ENCODE data around the gene CDKAL1. TPM values are rescaled to one million over a fixed set of nuclear protein-coding genes. Genes with fewer than 3 reads are reported as not detected.

The CDKAL1 gene
- total RNA-seq, 4 donors from 2014 or later = 10.1 to 22.0 (median 12.5) TPM

DNA sequence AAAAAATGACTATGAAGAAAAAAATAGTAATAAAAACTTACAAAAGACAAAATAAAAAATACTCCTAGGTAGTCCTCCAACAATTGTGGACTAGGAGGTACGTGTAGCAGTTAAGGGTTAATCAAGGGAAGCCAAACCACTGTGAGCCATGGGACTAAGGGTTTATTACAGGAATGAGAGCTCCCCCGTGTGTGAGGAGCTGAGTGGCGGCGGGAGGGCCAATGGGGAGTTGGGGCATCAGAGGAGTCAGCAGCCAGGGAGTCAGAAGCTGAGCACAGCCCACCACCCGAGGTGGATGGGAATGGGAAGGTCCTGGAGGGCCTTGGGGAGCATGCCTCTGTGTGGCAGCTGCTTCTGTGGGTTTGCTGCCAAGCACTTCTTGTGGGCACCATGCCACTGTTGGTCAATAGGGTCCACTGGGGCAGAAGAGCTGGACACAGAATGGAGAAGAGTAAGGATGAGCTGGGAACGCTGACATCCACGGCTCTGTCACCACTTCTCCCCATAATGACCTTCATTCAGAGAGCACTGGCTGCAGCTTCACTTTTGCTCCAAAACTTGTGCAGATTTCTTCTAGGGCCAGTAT is 373.3 kb downstream of the CDKAL1 start:
- Histone ChIP-seq H3K27ac (no peak overlapping the region), H3K4me1 (peaks cover 2% of the 10 kb centered on the region), H3K36me3 (no peaks in the 10 kb centered on the region), H3K27me3 (no peaks in the 10 kb centered on the region), H3K4me3 (no peak overlapping the region), H3K9me3 (no peaks in the 10 kb centered on the region)
- DNase-seq (ENCODE audit: low spot score in 2 of 2) = no peak
- no peak for TF ChIP-seq POLR2AphosphoS5 (IDR thresholded peaks at IDR 0.05)
- TF ChIP-seq POLR2A (IDR thresholded peaks at IDR 0.05) = no peak
- TF ChIP-seq, protein P1, sequence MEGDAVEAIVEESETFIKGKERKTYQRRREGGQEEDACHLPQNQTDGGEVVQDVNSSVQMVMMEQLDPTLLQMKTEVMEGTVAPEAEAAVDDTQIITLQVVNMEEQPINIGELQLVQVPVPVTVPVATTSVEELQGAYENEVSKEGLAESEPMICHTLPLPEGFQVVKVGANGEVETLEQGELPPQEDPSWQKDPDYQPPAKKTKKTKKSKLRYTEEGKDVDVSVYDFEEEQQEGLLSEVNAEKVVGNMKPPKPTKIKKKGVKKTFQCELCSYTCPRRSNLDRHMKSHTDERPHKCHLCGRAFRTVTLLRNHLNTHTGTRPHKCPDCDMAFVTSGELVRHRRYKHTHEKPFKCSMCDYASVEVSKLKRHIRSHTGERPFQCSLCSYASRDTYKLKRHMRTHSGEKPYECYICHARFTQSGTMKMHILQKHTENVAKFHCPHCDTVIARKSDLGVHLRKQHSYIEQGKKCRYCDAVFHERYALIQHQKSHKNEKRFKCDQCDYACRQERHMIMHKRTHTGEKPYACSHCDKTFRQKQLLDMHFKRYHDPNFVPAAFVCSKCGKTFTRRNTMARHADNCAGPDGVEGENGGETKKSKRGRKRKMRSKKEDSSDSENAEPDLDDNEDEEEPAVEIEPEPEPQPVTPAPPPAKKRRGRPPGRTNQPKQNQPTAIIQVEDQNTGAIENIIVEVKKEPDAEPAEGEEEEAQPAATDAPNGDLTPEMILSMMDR (IDR thresholded peaks at IDR 0.05) = no peak
- TF ChIP-seq EP300 (IDR thresholded peaks at IDR 0.05) = no peak
- 85% methylated on average over 7 of the region's 7 CpGs for WGBS

DNA sequence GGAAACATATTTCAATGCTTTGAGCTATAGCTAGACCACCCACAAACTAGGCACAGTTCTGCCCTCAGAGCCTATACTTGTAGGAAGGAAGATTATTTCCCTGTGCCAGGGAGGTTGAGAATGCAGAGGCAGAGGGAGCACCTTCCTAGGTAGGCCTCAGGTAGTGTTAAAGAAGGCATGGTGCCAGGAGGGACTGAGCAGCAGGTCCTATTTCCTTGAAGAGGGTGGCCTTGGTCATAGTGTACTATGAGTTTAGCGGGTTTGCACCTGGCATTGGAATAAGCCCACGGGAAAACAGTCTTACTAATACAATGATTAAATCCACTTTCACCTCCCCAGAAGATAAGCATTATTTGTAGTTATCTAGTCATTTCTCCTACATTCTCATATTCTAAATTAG is 375.4 kb downstream of the CDKAL1 start:
- WGBS = 96% methylated on average over 2 of the region's 2 CpGs
- Histone ChIP-seq H3K4me1 (no peaks in the 10 kb centered on the region), H3K4me3 (no peak overlapping the region), H3K27ac (no peak overlapping the region), H3K9me3 (no peaks in the 10 kb centered on the region), H3K27me3 (no peaks in the 10 kb centered on the region), H3K36me3 (no peaks in the 10 kb centered on the region)
- no peak for DNase-seq (ENCODE audit: low spot score in 2 of 2)
- TF ChIP-seq POLR2AphosphoS5 (IDR thresholded peaks at IDR 0.05) (no peak), EP300 (IDR thresholded peaks at IDR 0.05) (no peak), POLR2A (IDR thresholded peaks at IDR 0.05) (no peak)
- TF ChIP-seq, protein P1 (IDR thresholded peaks at IDR 0.05) = no peak

DNA sequence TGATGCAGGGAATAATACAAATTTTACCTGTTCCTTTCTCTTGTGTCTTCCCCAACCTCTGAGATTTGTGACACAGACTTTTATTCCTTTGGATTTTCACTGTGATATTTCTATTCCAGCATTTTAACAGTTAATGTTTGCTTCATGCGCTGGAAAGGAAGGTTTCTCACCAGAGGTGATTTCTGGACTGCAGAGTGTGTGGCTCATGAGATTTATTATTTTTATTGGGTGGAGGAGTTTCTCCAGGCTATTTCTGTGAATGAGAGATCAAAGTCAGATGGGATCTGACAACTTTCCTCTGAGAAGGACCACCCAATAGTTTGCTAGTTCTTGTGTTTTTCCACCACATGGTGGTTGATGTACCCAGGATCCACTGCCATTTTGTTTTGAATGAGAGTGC is 377.5 kb downstream of the CDKAL1 start:
- Histone ChIP-seq H3K4me1 (no peaks in the 10 kb centered on the region), H3K9me3 (no peaks in the 10 kb centered on the region), H3K4me3 (no peak overlapping the region), H3K27me3 (no peaks in the 10 kb centered on the region), H3K36me3 (no peaks in the 10 kb centered on the region), H3K27ac (no peak overlapping the region)
- no peak for TF ChIP-seq EP300 (IDR thresholded peaks at IDR 0.05)
- no peak for TF ChIP-seq POLR2A (IDR thresholded peaks at IDR 0.05)
- TF ChIP-seq, protein P1 (IDR thresholded peaks at IDR 0.05) = no peak
- TF ChIP-seq POLR2AphosphoS5 (IDR thresholded peaks at IDR 0.05) = no peak
- no peak for DNase-seq (ENCODE audit: low spot score in 2 of 2)
- WGBS = 48% methylated on average over 1 of the region's 1 CpG

DNA sequence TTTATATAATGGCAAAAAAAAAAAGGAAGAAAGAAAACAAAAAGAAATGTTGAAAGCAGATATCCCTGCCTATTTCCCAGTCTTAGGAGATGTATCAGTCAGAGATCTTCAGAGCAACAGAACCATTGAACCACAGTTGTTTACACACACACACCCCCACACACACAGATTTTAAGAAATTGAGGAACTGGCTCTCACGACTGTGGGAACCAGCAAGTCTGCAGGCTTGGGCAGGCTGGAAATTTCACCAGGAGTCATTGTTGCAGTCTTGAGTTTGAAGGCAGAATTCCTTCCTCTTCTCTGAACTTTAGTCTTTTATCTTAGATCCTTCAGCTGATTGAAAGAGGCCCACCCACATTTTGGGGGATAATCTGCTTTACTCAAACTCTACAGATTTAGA is 380.9 kb downstream of the CDKAL1 start:
- DNase-seq (ENCODE audit: low spot score in 2 of 2) = no peak
- WGBS = 83% methylated on average over 1 of the region's 1 CpG
- Histone ChIP-seq H3K4me1 (no peaks in the 10 kb centered on the region), H3K27me3 (no peaks in the 10 kb centered on the region), H3K9me3 (no peaks in the 10 kb centered on the region), H3K27ac (no peak overlapping the region), H3K36me3 (no peaks in the 10 kb centered on the region), H3K4me3 (no peak overlapping the region)
- TF ChIP-seq POLR2A (IDR thresholded peaks at IDR 0.05) = no peak
- no peak for TF ChIP-seq POLR2AphosphoS5 (IDR thresholded peaks at IDR 0.05)
- TF ChIP-seq EP300 (IDR thresholded peaks at IDR 0.05) = no peak
- TF ChIP-seq, protein P1 (IDR thresholded peaks at IDR 0.05) = no peak

DNA sequence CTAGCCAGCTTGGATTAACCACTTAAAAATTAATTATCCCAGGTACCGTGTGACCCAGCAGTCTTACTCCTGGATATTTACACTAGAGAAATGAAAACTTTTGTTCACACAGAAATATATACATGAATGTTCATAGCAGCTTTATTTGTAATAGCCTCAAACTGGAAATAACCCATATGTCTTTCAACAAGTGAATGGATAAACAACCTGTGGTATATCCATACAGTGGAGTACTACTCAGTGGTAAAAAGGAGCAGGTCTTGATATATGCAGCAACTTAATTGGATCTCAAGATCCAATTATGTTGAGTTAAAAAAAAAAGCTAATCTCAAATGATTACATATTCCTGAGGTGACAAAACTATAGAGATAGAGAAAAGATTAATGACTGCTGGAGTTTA is 381.4 kb downstream of the CDKAL1 start:
- TF ChIP-seq, protein P1 (IDR thresholded peaks at IDR 0.05) = no peak
- TF ChIP-seq POLR2AphosphoS5 (IDR thresholded peaks at IDR 0.05) (no peak), EP300 (IDR thresholded peaks at IDR 0.05) (no peak), POLR2A (IDR thresholded peaks at IDR 0.05) (no peak)
- no peak overlapping the region for H3K27ac ChIP-seq
- H3K27me3 ChIP-seq = no peaks in the 10 kb centered on the region
- no peak for DNase-seq (ENCODE audit: low spot score in 2 of 2)
- H3K4me1 ChIP-seq = no peaks in the 10 kb centered on the region
- H3K36me3 ChIP-seq = no peaks in the 10 kb centered on the region
- no peaks in the 10 kb centered on the region for H3K9me3 ChIP-seq
- 93% methylated on average over 1 of the region's 1 CpG for WGBS
- no peak overlapping the region for H3K4me3 ChIP-seq
